ENCODE measurements around the gene PALLD.

GRCh38 chr4:168870004-168870403 is 373.2 kb downstream of the PALLD start:
- TF ChIP-seq CTCF (IDR thresholded peaks at IDR 0.05): no peak
- TF ChIP-seq POLR2A (IDR thresholded peaks at IDR 0.05): no peak

All from testis (tissue), 2 donors.